ENCODE results near the gene P4HB. TPM values are rescaled to one million over a fixed set of nuclear protein-coding genes. Genes with fewer than 3 reads are reported as not detected.

The P4HB gene
- total and polyA plus RNA-seq, 2 of the 4 experiments (the other 2 are of a cell fraction) = 599 to 932 TPM

DNA sequence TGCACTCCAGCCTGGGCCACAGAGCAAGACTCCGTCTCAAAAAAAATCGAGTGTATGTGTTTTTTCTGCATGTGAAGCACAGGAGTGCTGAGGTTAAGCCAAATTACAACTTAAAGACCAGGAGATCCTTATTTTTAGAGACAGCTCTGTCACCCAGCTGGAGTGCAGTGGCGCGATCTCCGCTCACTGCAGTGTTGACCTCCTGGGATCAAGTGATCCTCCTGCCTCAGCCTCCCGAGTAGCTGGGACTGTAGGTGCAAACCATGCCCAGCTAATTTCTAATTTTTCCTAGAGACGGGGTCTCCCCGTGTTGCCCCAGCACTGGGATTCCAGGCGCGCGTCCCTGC lies 18.0 kb downstream of the P4HB start:
- intact Hi-C loops (cut with micrococcal nuclease) (no loop called here), in situ Hi-C loops (cut with MboI; ENCODE audit: low sequenced_read_pairs) (no loop called here), dilution Hi-C loops (cut with HindIII; ENCODE audit: low sequenced_read_pairs, unreplicated experiment) (no loop called here)
- H3K27ac ChIP-seq (ENCODE audit: insufficient read depth, low read length) = no peak overlapping the region
- no peak overlapping the region for H3K14ac ChIP-seq (replicated peaks; ENCODE audit: low read depth, low read length)
- H3K36me3 ChIP-seq (ENCODE audit: control insufficient read depth, insufficient read depth, low read length) = peaks cover 52% of the 10 kb centered on the region
- POLR2A ChIA-PET (ENCODE audit: unreplicated experiment) = no interaction called here
- no peak overlapping the region for H3K4ac ChIP-seq (ENCODE audit: low read depth, low read length)
- ATAC-seq (ENCODE audit: low read depth) = no peak
- WGBS, 2 experiments (ENCODE audit: extremely low coverage in 2 of 2, insufficient read length in 1 of 2) = 100% methylated on average over 4 of the region's 11 CpGs; no CpG with 5 or more reads in 1 of the 2 experiments
- no peaks in the 10 kb centered on the region for H3K4me1 ChIP-seq (ENCODE audit: control insufficient read depth, insufficient read depth, low read length)
- H3K56ac ChIP-seq (ENCODE audit: extremely low read depth, insufficient read depth, low read length) = no peak overlapping the region
- no peak overlapping the region for H4K91ac ChIP-seq (ENCODE audit: insufficient read depth, low read depth, low read length)
- no peaks in the 10 kb centered on the region for H3K9me3 ChIP-seq (ENCODE audit: control insufficient read depth, insufficient read depth, low read length)
- peaks cover 4 to 23% of the 10 kb centered on the region in 2 experiments; a peak in 3 of 4 replicates for H3K79me1 ChIP-seq (ENCODE audit: low read depth in 1 of 2, low read length in 2 of 2)
- no peak for DNase-seq
- no TSS peak for BruUV-seq (replicated peaks)
- no peak for TF ChIP-seq FOS (IDR thresholded peaks at IDR 0.05; ENCODE audit: low read depth, low read length)
- TF ChIP-seq RAD21 (IDR thresholded peaks at IDR 0.05; ENCODE audit: low read length) = no peak
- TF ChIP-seq POLR2A (IDR thresholded peaks at IDR 0.05; ENCODE audit: low read depth, low read length) = peak; percentile 2; the same call in 1 of the 2 replicates
- H2AFZ ChIP-seq (replicated peaks; ENCODE audit: low read length, poor library complexity) = no peak overlapping the region
- H2AK5ac ChIP-seq (ENCODE audit: low read depth, low read length) = no peak overlapping the region
- H2BK120ac ChIP-seq (ENCODE audit: low read depth, low read length) = no peak overlapping the region
- no peak overlapping the region for H3K9ac ChIP-seq (ENCODE audit: low read depth, low read length)
- H2BK15ac ChIP-seq (ENCODE audit: low read depth, low read length) = no peak overlapping the region
- peaks cover 4% of the 10 kb centered on the region; the same call in 1 of the 2 replicates for H3K9me1 ChIP-seq (ENCODE audit: insufficient read depth, low read length)
- H4K8ac ChIP-seq (ENCODE audit: low read depth in 2 of 2, low read length in 2 of 2) = no peak overlapping the region
- H2BK5ac ChIP-seq (ENCODE audit: low read depth, low read length, poor library complexity, severe bottlenecking) = no peak overlapping the region
- no peak overlapping the region for H4K5ac ChIP-seq (ENCODE audit: low read depth, low read length)
- no peak overlapping the region for H3K18ac ChIP-seq (ENCODE audit: low read depth, low read length)
- no peak overlapping the region for H3K23ac ChIP-seq (ENCODE audit: low read depth, low read length)
- H3K4me2 ChIP-seq (ENCODE audit: low read depth, low read length) = no peak overlapping the region
- H3K27me3 ChIP-seq (ENCODE audit: control insufficient read depth, insufficient read depth, low read length) = no peaks in the 10 kb centered on the region
- no peak overlapping the region for H2BK20ac ChIP-seq (ENCODE audit: low read depth, low read length)
- peaks cover 41% of the 10 kb centered on the region for H4K20me1 ChIP-seq (ENCODE audit: insufficient read depth, low read length)
- no peak overlapping the region for H2AK9ac ChIP-seq (replicated peaks; ENCODE audit: low read depth, low read length, poor library complexity)
- CTCF ChIA-PET = no interaction called here
- no peak overlapping the region for H3K4me3 ChIP-seq (ENCODE audit: insufficient read depth, low read depth, low read length)
